ENCODE measurements around the gene USP5.

Gene USP5

GRCh38 chr12:6840330-6840729, 11.6 kb upstream of the USP5 start:
- no peak overlapping the region for H3K4me3 ChIP-seq (ENCODE audit: low read length)
- DNase-seq (ENCODE audit: low read depth) = no peak
- TF ChIP-seq CTCF (IDR thresholded peaks at IDR 0.05; ENCODE audit: insufficient read depth, low read depth, low read length, missing control alignments) = no peak

DNA sequence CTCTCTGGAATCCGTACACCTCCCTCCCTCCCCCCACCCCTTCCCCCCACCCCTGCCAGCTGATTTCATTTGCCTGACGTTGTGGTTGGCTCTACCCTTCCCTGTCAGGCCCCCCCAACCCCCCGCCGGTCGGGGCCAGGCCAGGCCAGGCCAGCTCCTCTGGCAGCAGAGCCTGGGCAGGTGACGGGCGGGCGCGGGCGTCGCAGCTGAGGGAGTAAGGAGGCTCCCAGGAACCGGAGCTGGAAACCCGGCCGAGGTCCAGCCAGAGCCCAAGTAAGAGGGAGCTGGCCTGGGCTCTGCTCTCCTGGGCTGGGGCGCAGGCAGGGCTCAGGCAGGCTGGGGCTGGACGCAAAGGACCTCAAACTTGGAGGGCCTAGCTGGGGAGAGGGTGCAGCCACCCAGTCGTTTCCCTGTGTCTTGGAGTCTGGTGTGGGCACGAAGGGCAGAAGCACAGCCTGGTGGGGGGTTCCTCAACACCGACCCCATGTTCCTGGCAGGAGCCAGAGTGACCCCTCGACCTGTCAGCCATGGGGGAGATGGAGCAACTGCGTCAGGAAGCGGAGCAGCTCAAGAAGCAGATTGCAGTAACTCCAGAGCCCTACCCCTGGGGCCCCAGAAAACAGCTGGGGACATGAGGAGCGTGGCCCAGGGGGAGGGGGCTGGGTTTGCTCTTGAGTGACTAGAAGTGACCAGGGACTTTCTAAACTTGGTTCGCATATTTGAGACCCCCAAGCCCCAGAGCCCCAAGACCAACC, 11.0 kb upstream of the USP5 start, which contains the start of gene GNB3:
GNB3 (plus strand) TSS at position 165 of the 755 bp plus-strand sequence; CDS start at position 528, 363 bp downstream.
- TF ChIP-seq CTCF (IDR thresholded peaks at IDR 0.05; ENCODE audit: insufficient read depth, low read depth, low read length, missing control alignments) = no peak
- H3K4me3 ChIP-seq (ENCODE audit: low read length) = no peak within 1 kb of the TSS
- DNase-seq (ENCODE audit: low read depth) = no peak

DNA sequence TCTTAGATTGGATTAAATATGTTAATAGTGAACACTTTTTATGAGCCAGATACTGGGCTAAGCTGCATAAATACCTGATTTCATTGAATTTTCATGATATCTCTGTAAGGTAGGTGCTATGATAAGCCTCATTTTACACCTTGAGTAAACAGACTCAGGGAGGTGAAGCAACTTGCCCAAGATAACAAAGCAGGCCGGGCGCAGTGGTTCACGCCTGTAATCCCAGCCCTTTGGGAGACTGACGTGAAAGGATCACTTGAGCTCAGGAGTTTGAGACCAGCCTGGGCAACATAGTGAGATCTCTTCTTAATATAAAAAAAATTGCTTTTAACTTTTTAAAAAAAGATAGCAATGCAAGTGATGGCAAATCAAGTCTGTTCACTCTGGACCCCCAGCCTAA, 9.9 kb upstream of the USP5 start:
- no peak overlapping the region for H3K4me3 ChIP-seq (ENCODE audit: low read length)
- no peak for TF ChIP-seq CTCF (IDR thresholded peaks at IDR 0.05; ENCODE audit: insufficient read depth, low read depth, low read length, missing control alignments)
- DNase-seq (ENCODE audit: low read depth) = no peak

DNA sequence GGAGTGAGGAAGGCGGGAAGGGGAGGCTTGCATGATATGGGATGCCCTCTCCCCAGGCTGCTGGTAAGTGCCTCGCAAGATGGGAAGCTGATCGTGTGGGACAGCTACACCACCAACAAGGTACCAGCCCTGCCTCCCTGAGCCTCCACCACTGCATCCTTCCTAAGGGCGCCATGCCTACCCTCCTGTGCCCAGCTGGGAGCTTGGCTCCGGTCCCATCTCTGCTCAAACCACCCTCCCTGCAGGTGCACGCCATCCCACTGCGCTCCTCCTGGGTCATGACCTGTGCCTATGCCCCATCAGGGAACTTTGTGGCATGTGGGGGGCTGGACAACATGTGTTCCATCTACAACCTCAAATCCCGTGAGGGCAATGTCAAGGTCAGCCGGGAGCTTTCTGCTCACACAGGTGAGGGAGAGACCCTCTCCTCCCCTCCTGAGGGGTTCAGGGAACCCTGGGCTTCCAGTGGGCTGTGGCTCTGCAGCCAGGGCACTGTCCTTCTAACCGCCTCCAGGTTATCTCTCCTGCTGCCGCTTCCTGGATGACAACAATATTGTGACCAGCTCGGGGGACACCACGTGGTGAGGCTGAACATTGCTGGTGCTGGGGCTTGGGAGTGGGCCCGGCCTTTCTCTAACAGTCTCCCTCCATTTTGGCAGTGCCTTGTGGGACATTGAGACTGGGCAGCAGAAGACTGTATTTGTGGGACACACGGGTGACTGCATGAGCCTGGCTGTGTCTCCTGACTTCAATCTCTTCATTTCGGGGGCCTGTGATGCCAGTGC, 8.6 kb upstream of the USP5 start:
- DNase-seq (ENCODE audit: low read depth) = no peak
- H3K4me3 ChIP-seq (ENCODE audit: low read length) = no peak overlapping the region
- TF ChIP-seq CTCF (IDR thresholded peaks at IDR 0.05; ENCODE audit: insufficient read depth, low read depth, low read length, missing control alignments) = no peak

- DNase-seq (ENCODE audit: low read depth) = no peak
- H3K4me3 ChIP-seq (ENCODE audit: low read length) = no peak overlapping the region
- TF ChIP-seq CTCF (IDR thresholded peaks at IDR 0.05; ENCODE audit: insufficient read depth, low read depth, low read length, missing control alignments) = no peak
Measured at GRCh38 chr12:6845395-6845794, 6.6 kb upstream of the USP5 start.

- no peak overlapping the region for H3K4me3 ChIP-seq (ENCODE audit: low read length)
- no peak for DNase-seq (ENCODE audit: low read depth)
- no peak for TF ChIP-seq CTCF (IDR thresholded peaks at IDR 0.05; ENCODE audit: insufficient read depth, low read depth, low read length, missing control alignments)
Measured at GRCh38 chr12:6846316-6846869, 5.6 kb upstream of the USP5 start.

All from epithelial cell of esophagus (primary cell).